Measurements from ENCODE around the gene MCC. TPM values are rescaled to one million over a fixed set of nuclear protein-coding genes. Genes with fewer than 3 reads are reported as not detected.

Gene MCC
- total and polyA plus RNA-seq, 4 donors, result 4.5 to 20.0 (median 9.7) TPM

- no peaks in the 10 kb centered on the region for H3K36me3 ChIP-seq (ENCODE audit: control insufficient read depth in 1 of 2, insufficient read depth in 2 of 2, low read length in 1 of 2)
- ATAC-seq (ENCODE audit: low FRiP score) (no peak), DNase-seq (no peak)
- no peaks in the 10 kb centered on the region for H3K9me3 ChIP-seq (ENCODE audit: control insufficient read depth, low read length)
- H3K27ac ChIP-seq (ENCODE audit: low read depth in 1 of 2, low read length in 2 of 2), result no peak overlapping the region
- H3K4me3 ChIP-seq (ENCODE audit: low read length in 2 of 2), result no peak overlapping the region
- WGBS, 2 donors, result 65 to 88% methylated on average over 1 of the region's 1 CpG
- H3K4me1 ChIP-seq (ENCODE audit: control insufficient read depth in 1 of 2, insufficient read depth in 2 of 2, low read length in 2 of 2), result no peaks in the 10 kb centered on the region
- H3K27me3 ChIP-seq (ENCODE audit: control insufficient read depth in 1 of 2, insufficient read depth in 2 of 2, low read length in 1 of 2), result no peaks in the 10 kb centered on the region
- intact Hi-C loops (cut with DNase I), result no loop called here
Measured at GRCh38 chr5:113181409-113181808, 306.8 kb downstream of the MCC start.

GRCh38 chr5:113179156-113179555 lies 309.1 kb downstream of the MCC start:
- Histone ChIP-seq H3K4me3 (ENCODE audit: low read length in 2 of 2) (no peak overlapping the region), H3K36me3 (ENCODE audit: control insufficient read depth in 1 of 2, insufficient read depth in 2 of 2, low read length in 1 of 2) (no peaks in the 10 kb centered on the region), H3K27ac (ENCODE audit: low read depth in 1 of 2, low read length in 2 of 2) (no peak overlapping the region), H3K9me3 (ENCODE audit: control insufficient read depth, low read length) (no peaks in the 10 kb centered on the region), H3K27me3 (ENCODE audit: control insufficient read depth in 1 of 2, insufficient read depth in 2 of 2, low read length in 1 of 2) (no peaks in the 10 kb centered on the region), H3K4me1 (ENCODE audit: control insufficient read depth in 1 of 2, insufficient read depth in 2 of 2, low read length in 2 of 2) (no peaks in the 10 kb centered on the region)
- ATAC-seq (ENCODE audit: low FRiP score), result no peak
- intact Hi-C loops (cut with DNase I), result no loop called here
- no peak for DNase-seq

GRCh38 chr5:113178073-113178779 lies 310.0 kb downstream of the MCC start:
- Histone ChIP-seq H3K4me1 (ENCODE audit: control insufficient read depth in 1 of 2, insufficient read depth in 2 of 2, low read length in 2 of 2) (no peaks in the 10 kb centered on the region), H3K36me3 (ENCODE audit: control insufficient read depth in 1 of 2, insufficient read depth in 2 of 2, low read length in 1 of 2) (no peaks in the 10 kb centered on the region), H3K27ac (ENCODE audit: low read depth in 1 of 2, low read length in 2 of 2) (no peak overlapping the region), H3K4me3 (ENCODE audit: low read length in 2 of 2) (no peak overlapping the region), H3K9me3 (ENCODE audit: control insufficient read depth, low read length) (no peaks in the 10 kb centered on the region), H3K27me3 (ENCODE audit: control insufficient read depth in 1 of 2, insufficient read depth in 2 of 2, low read length in 1 of 2) (no peaks in the 10 kb centered on the region)
- 75 to 78% methylated on average over 6 of the region's 6 CpGs for WGBS, 2 donors
- no peak for DNase-seq
- ATAC-seq (ENCODE audit: low FRiP score), result no peak
- intact Hi-C loops (cut with DNase I), result no loop called here

- intact Hi-C loops (cut with DNase I), result no loop called here
- WGBS, 2 donors, result 95 to 100% methylated on average over 1 of the region's 1 CpG
Measured at GRCh38 chr5:113177225-113177624, 311.0 kb downstream of the MCC start.

GRCh38 chr5:113176734-113177133 lies 311.5 kb downstream of the MCC start:
- intact Hi-C loops (cut with DNase I), result no loop called here
- no peaks in the 10 kb centered on the region for H3K27me3 ChIP-seq (ENCODE audit: control insufficient read depth in 1 of 2, insufficient read depth in 2 of 2, low read length in 1 of 2)
- H3K4me1 ChIP-seq (ENCODE audit: control insufficient read depth in 1 of 2, insufficient read depth in 2 of 2, low read length in 2 of 2), result no peaks in the 10 kb centered on the region
- WGBS, 2 donors, result 97 to 100% methylated on average over 4 of the region's 4 CpGs
- DNase-seq (no peak), ATAC-seq (ENCODE audit: low FRiP score) (no peak)
- no peaks in the 10 kb centered on the region for H3K9me3 ChIP-seq (ENCODE audit: control insufficient read depth, low read length)
- no peaks in the 10 kb centered on the region for H3K36me3 ChIP-seq (ENCODE audit: control insufficient read depth in 1 of 2, insufficient read depth in 2 of 2, low read length in 1 of 2)
- H3K4me3 ChIP-seq (ENCODE audit: low read length in 2 of 2), result no peak overlapping the region
- H3K27ac ChIP-seq (ENCODE audit: low read depth in 1 of 2, low read length in 2 of 2), result no peak overlapping the region

More at GRCh38 chr5:113177225-113177624, 311.0 kb downstream of the MCC start:
- Histone ChIP-seq H3K9me3 (ENCODE audit: control insufficient read depth, low read length) (no peaks in the 10 kb centered on the region), H3K4me3 (ENCODE audit: low read length in 2 of 2) (no peak overlapping the region), H3K36me3 (ENCODE audit: control insufficient read depth in 1 of 2, insufficient read depth in 2 of 2, low read length in 1 of 2) (no peaks in the 10 kb centered on the region), H3K27ac (ENCODE audit: low read depth in 1 of 2, low read length in 2 of 2) (no peak overlapping the region), H3K4me1 (ENCODE audit: control insufficient read depth in 1 of 2, insufficient read depth in 2 of 2, low read length in 2 of 2) (no peaks in the 10 kb centered on the region), H3K27me3 (ENCODE audit: control insufficient read depth in 1 of 2, insufficient read depth in 2 of 2, low read length in 1 of 2) (no peaks in the 10 kb centered on the region)
- DNase-seq (no peak), ATAC-seq (ENCODE audit: low FRiP score) (no peak)

GRCh38 chr5:113176196-113176595 lies 312.1 kb downstream of the MCC start:
- H3K4me1 ChIP-seq (ENCODE audit: control insufficient read depth in 1 of 2, insufficient read depth in 2 of 2, low read length in 2 of 2), result no peaks in the 10 kb centered on the region
- no peaks in the 10 kb centered on the region for H3K27me3 ChIP-seq (ENCODE audit: control insufficient read depth in 1 of 2, insufficient read depth in 2 of 2, low read length in 1 of 2)

GRCh38 chr5:113172231-113172826 lies 315.9 kb downstream of the MCC start:
- Histone ChIP-seq H3K36me3 (ENCODE audit: control insufficient read depth in 1 of 2, insufficient read depth in 2 of 2, low read length in 1 of 2) (no peaks in the 10 kb centered on the region), H3K4me1 (ENCODE audit: control insufficient read depth in 1 of 2, insufficient read depth in 2 of 2, low read length in 2 of 2) (peaks cover 0 to 2% of the 10 kb centered on the region in 2 donors), H3K27ac (ENCODE audit: low read depth in 1 of 2, low read length in 2 of 2) (no peak overlapping the region), H3K4me3 (ENCODE audit: low read length in 2 of 2) (no peak overlapping the region), H3K27me3 (ENCODE audit: control insufficient read depth in 1 of 2, insufficient read depth in 2 of 2, low read length in 1 of 2) (no peaks in the 10 kb centered on the region), H3K9me3 (ENCODE audit: control insufficient read depth, low read length) (no peaks in the 10 kb centered on the region)
- no peak for ATAC-seq (ENCODE audit: low FRiP score)
- 89 to 93% methylated on average over 5 of the region's 5 CpGs for WGBS, 2 donors
- intact Hi-C loops (cut with DNase I), result no loop called here
- no peak for DNase-seq

More at GRCh38 chr5:113176196-113176595, 312.1 kb downstream of the MCC start:
- ATAC-seq (ENCODE audit: low FRiP score), result no peak
- H3K4me3 ChIP-seq (ENCODE audit: low read length in 2 of 2), result no peak overlapping the region
- H3K9me3 ChIP-seq (ENCODE audit: control insufficient read depth, low read length), result no peaks in the 10 kb centered on the region
- no peaks in the 10 kb centered on the region for H3K36me3 ChIP-seq (ENCODE audit: control insufficient read depth in 1 of 2, insufficient read depth in 2 of 2, low read length in 1 of 2)
- intact Hi-C loops (cut with DNase I), result no loop called here
- no peak for DNase-seq
- no peak overlapping the region for H3K27ac ChIP-seq (ENCODE audit: low read depth in 1 of 2, low read length in 2 of 2)
- WGBS, 2 donors, result 87 to 92% methylated on average over 2 of the region's 2 CpGs

- Histone ChIP-seq H3K36me3 (ENCODE audit: control insufficient read depth in 1 of 2, insufficient read depth in 2 of 2, low read length in 1 of 2) (no peaks in the 10 kb centered on the region), H3K4me1 (ENCODE audit: control insufficient read depth in 1 of 2, insufficient read depth in 2 of 2, low read length in 2 of 2) (peaks cover 0 to 2% of the 10 kb centered on the region in 2 donors), H3K27ac (ENCODE audit: low read depth in 1 of 2, low read length in 2 of 2) (no peak overlapping the region), H3K9me3 (ENCODE audit: control insufficient read depth, low read length) (no peaks in the 10 kb centered on the region), H3K4me3 (ENCODE audit: low read length in 2 of 2) (no peak overlapping the region), H3K27me3 (ENCODE audit: control insufficient read depth in 1 of 2, insufficient read depth in 2 of 2, low read length in 1 of 2) (no peaks in the 10 kb centered on the region)
- DNase-seq, result no peak
- intact Hi-C loops (cut with DNase I), result no loop called here
- no peak for ATAC-seq (ENCODE audit: low FRiP score)
- WGBS, 2 donors, result 94 to 97% methylated on average over 5 of the region's 5 CpGs
Measured at GRCh38 chr5:113171520-113171919, 316.7 kb downstream of the MCC start.

- no peaks in the 10 kb centered on the region for H3K9me3 ChIP-seq (ENCODE audit: control insufficient read depth, low read length)
- no peaks in the 10 kb centered on the region for H3K36me3 ChIP-seq (ENCODE audit: control insufficient read depth in 1 of 2, insufficient read depth in 2 of 2, low read length in 1 of 2)
- no peak overlapping the region for H3K4me3 ChIP-seq (ENCODE audit: low read length in 2 of 2)
- ATAC-seq (ENCODE audit: low FRiP score) (no peak), DNase-seq (no peak)
- H3K27me3 ChIP-seq (ENCODE audit: control insufficient read depth in 1 of 2, insufficient read depth in 2 of 2, low read length in 1 of 2), result no peaks in the 10 kb centered on the region
- H3K27ac ChIP-seq (ENCODE audit: low read depth in 1 of 2, low read length in 2 of 2), result no peak overlapping the region
- H3K4me1 ChIP-seq (ENCODE audit: control insufficient read depth in 1 of 2, insufficient read depth in 2 of 2, low read length in 2 of 2), result peaks cover 0 to 2% of the 10 kb centered on the region in 2 donors
- intact Hi-C loops (cut with DNase I), result no loop called here
- WGBS, 2 donors, result 2 to 7% methylated on average over 4 of the region's 4 CpGs
Measured at GRCh38 chr5:113170707-113171106, 317.5 kb downstream of the MCC start.

Data from aorta (tissue), 5 donors.